AG09309 (cell line): Measurements from ENCODE around the gene VSTM1.

ENCODE experiments used
- DNase-seq: peaks from one replicate; pipeline ENCODE4 v3.0.0-alpha.2; 2010; ENCODE audit warnings: low read depth
- H3K4me3 ChIP-seq: 2 replicates; pipeline ENCODE4 v1.5.1; 2011; ENCODE audit warnings: mild to moderate bottlenecking, low read depth, low read length, moderate library complexity; ENCODE audit not compliant: control insufficient read depth
- CTCF ChIP-seq: IDR thresholded peaks from 2 replicates; pipeline ENCODE4 v1.5.1; 2011; ENCODE audit warnings: mild to moderate bottlenecking, low read depth, low read length, inconsistent platforms; ENCODE audit not compliant: insufficient read depth, control insufficient read depth; ENCODE audit errors: missing control alignments

The VSTM1 gene

GRCh38 chr19:54073829-54074228 lies 10.1 kb upstream of the VSTM1 start:
- no peak overlapping the region for H3K4me3 ChIP-seq
- no peak for DNase-seq
- no peak for TF ChIP-seq CTCF

- DNase-seq: no peak
- TF ChIP-seq CTCF: no peak
- H3K4me3 ChIP-seq: no peak overlapping the region
Observed at GRCh38 chr19:54069470-54069869, 5.8 kb upstream of the VSTM1 start.

GRCh38 chr19:54062643-54063042 lies 1.1 kb downstream of the VSTM1 start:
- no peak for TF ChIP-seq CTCF
- H3K4me3 ChIP-seq: no peak overlapping the region
- no peak for DNase-seq

GRCh38 chr19:54047616-54048015 lies 16.1 kb downstream of the VSTM1 start:
- no peak overlapping the region for H3K4me3 ChIP-seq
- DNase-seq: no peak
- no peak for TF ChIP-seq CTCF

- DNase-seq: no peak
- no peak overlapping the region for H3K4me3 ChIP-seq
- no peak for TF ChIP-seq CTCF
Observed at GRCh38 chr19:54045771-54046170, 17.9 kb downstream of the VSTM1 start.

- DNase-seq: no peak
- TF ChIP-seq CTCF: no peak
- H3K4me3 ChIP-seq: no peak overlapping the region
Observed at GRCh38 chr19:54042989-54043388, 20.7 kb downstream of the VSTM1 start.
